HCT116 (cell line): Measurements from ENCODE around the gene BNC2. TPM values are rescaled to one million over a fixed set of nuclear protein-coding genes. Genes with fewer than 3 reads are reported as not detected.

Experiments
- ATAC-seq: fragments of 200-7000 bp; cut with Tn5 transposase; 2 replicates; pipeline ENCODE4 v1.9.1; 2020; ENCODE audit warnings: mild to moderate bottlenecking, moderate library complexity
- BruUV-seq: library from RNA; stranded (reverse); fragments of 400-500 nt; replicated peaks from 2 replicates; lab custom pipeline; 2021; lab: Mats Ljungman, UMichigan
- CTCF ChIA-PET: fragments of 300-600 bp; sonication (Branson Sonifier 250); formaldehyde crosslinking; loops from one replicate; lab custom pipeline; 2021; ENCODE audit warnings: antibody characterized with exemption; lab: Charles Lee
- POLR2A ChIA-PET: fragments of 300-600, 350-600 bp; sonication (Branson Sonifier 250); formaldehyde crosslinking; loops from one replicate; lab custom pipeline; 2021; ENCODE audit warnings: antibody characterized with exemption; lab: Charles Lee
- RAD21 ChIA-PET, 2 experiments: fragments of 300-600 bp; sonication (Branson Sonifier 250); formaldehyde crosslinking; loops; one replicate each; lab custom pipeline; 2023; ENCODE audit warnings: low total read pairs in 2 of 2; ENCODE audit not compliant: uncharacterized antibody in 2 of 2, unreplicated experiment in 2 of 2, low non-redundant PET in 1 of 2; lab: Charles Lee
- DNase-seq: peaks from one replicate; pipeline ENCODE4 v3.0.0-alpha.2; 2010; ENCODE audit warnings: low read depth, low spot score
- H2AFZ ChIP-seq: fragments of 200-600 bp; shearing (Covaris generic), sonication (generic); 2 replicates; pipeline ENCODE4 v1.6.1; 2017; ENCODE audit warnings: low read depth, mixed run types, mixed read lengths, antibody characterized with exemption, low read length; ENCODE audit not compliant: poor library complexity, severe bottlenecking
- H3K27ac ChIP-seq: 2 replicates; pipeline ENCODE4 v1.5.1; 2012; ENCODE audit warnings: low read depth, low read length
- H3K27me3 ChIP-seq: fragments of 200-600 bp; sonication (generic); 2 replicates; pipeline ENCODE4 v1.6.1; 2016; ENCODE audit warnings: mixed run types, low read length, mixed read lengths; ENCODE audit not compliant: insufficient read depth
- H3K36me3 ChIP-seq, 2 experiments: fragments of 200-500 bp in 1 of 2; fragments of 200-600 bp in 1 of 2; sonication (Bioruptor generic) in 1 of 2; sonication (generic) in 1 of 2; 2 replicates each; pipeline versions ENCODE4 v1.5.1 to v1.6.1; 2014 to 2016; ENCODE audit warnings: low read length in 2 of 2, inconsistent platforms in 1 of 2, mixed read lengths in 1 of 2, mixed run types in 1 of 2; ENCODE audit not compliant: insufficient read depth in 2 of 2, control insufficient read depth in 1 of 2
- H3K4me1 ChIP-seq, 2 experiments: fragments of 200-600 bp in 1 of 2; sonication (generic) in 1 of 2; 2 replicates each; pipeline versions ENCODE4 v1.5.1 to v1.6.1; 2012 to 2017; ENCODE audit warnings: low read length in 2 of 2, inconsistent platforms in 1 of 2, mild to moderate bottlenecking in 1 of 2, mixed read lengths in 1 of 2, mixed run types in 1 of 2, moderate library complexity in 1 of 2; ENCODE audit not compliant: insufficient read depth in 2 of 2, control insufficient read depth in 1 of 2
- H3K4me2 ChIP-seq: fragments of 200-600 bp; sonication (generic); 2 replicates; pipeline ENCODE4 v1.6.1; 2017; ENCODE audit warnings: mixed run types, low read length, mixed read lengths
- H3K4me3 ChIP-seq, 2 experiments: fragments of 200-600 bp in 1 of 2; sonication (generic) in 1 of 2; replicated peaks in 1 of 2; 2 replicates each; pipeline ENCODE4 v1.5.1; 2011 to 2016; ENCODE audit warnings: low read length in 2 of 2, control low read depth in 1 of 2, low read depth in 1 of 2, mild to moderate bottlenecking in 1 of 2, mixed read lengths in 1 of 2, mixed run types in 1 of 2
- H3K79me2 ChIP-seq: fragments of 200-600 bp; sonication (generic); 2 replicates; pipeline ENCODE4 v1.6.1; 2017; ENCODE audit warnings: mild to moderate bottlenecking, mixed run types, low read length, moderate library complexity, mixed read lengths; ENCODE audit not compliant: insufficient read depth
- H3K9ac ChIP-seq: fragments of 200-600 bp; sonication (generic); 2 replicates; pipeline ENCODE4 v1.6.1; 2016; ENCODE audit warnings: low read length, mixed read lengths
- H3K9me2 ChIP-seq: fragments of 200-600 bp; sonication (generic), shearing (Covaris generic); 2 replicates; pipeline ENCODE4 v1.6.1; 2017; ENCODE audit warnings: mixed run types, mild to moderate bottlenecking, moderate library complexity; ENCODE audit not compliant: insufficient read depth
- H3K9me3 ChIP-seq, 2 experiments: fragments of 200-500 bp in 1 of 2; fragments of 200-600 bp in 1 of 2; sonication (Bioruptor generic) in 1 of 2; sonication (generic) in 1 of 2; 2 replicates each; pipeline ENCODE4 v1.6.1; 2014 to 2017; ENCODE audit warnings: low read length in 2 of 2, mixed read lengths in 2 of 2, inconsistent platforms in 1 of 2, low read depth in 1 of 2, mild to moderate bottlenecking in 1 of 2, mixed run types in 1 of 2, moderate library complexity in 1 of 2; ENCODE audit not compliant: control insufficient read depth in 1 of 2, insufficient read depth in 1 of 2
- H4K20me1 ChIP-seq: fragments of 200-600 bp; sonication (generic), shearing (Covaris generic); 2 replicates; pipeline ENCODE4 v1.6.1; 2017; ENCODE audit warnings: mixed run types, mild to moderate bottlenecking, moderate library complexity; ENCODE audit not compliant: insufficient read depth
- CBX3 ChIP-seq: IDR thresholded peaks from 2 replicates; pipeline ENCODE4 v1.6.1; 2012; ENCODE audit warnings: low read depth
- CEBPB ChIP-seq: IDR thresholded peaks from 2 replicates; pipeline ENCODE4 v1.6.1; 2012; ENCODE audit warnings: low read depth
- EZH2 ChIP-seq: fragments of 200-600 bp; sonication (generic); IDR thresholded peaks from 2 replicates; pipeline ENCODE4 v1.6.1; 2017; ENCODE audit warnings: antibody characterized with exemption, mixed run types
- EZH2phosphoT487 ChIP-seq: fragments of 200-600 bp; IDR thresholded peaks from 2 replicates; pipeline ENCODE4 v1.6.1; 2018; ENCODE audit warnings: antibody characterized with exemption, borderline replicate concordance
- POLR2A ChIP-seq: IDR thresholded peaks from 2 replicates; pipeline ENCODE4 v1.7.0; 2011; ENCODE audit warnings: borderline replicate concordance; ENCODE audit not compliant: insufficient read depth, insufficient read length; ENCODE audit errors: extremely low read depth
- RAD21 ChIP-seq: IDR thresholded peaks from 2 replicates; pipeline ENCODE4 v1.6.1; 2012; ENCODE audit warnings: low read depth, mild to moderate bottlenecking
- SP1 ChIP-seq: IDR thresholded peaks from 2 replicates; pipeline ENCODE4 v1.6.1; 2012; ENCODE audit warnings: low read depth
- SRF ChIP-seq: IDR thresholded peaks from 2 replicates; pipeline ENCODE4 v1.6.1; 2012; ENCODE audit warnings: low read depth
- TCF7L2 ChIP-seq: IDR thresholded peaks from 2 replicates; pipeline ENCODE4 v1.7.0; 2011; ENCODE audit warnings: borderline replicate concordance, inconsistent platforms; ENCODE audit not compliant: insufficient read depth, insufficient read length; ENCODE audit errors: extremely low read depth
- YY1 ChIP-seq: IDR thresholded peaks from 2 replicates; pipeline ENCODE4 v1.6.1; 2011; ENCODE audit warnings: low read length, low read depth, moderate library complexity, mild to moderate bottlenecking; ENCODE audit not compliant: insufficient replicate concordance; ENCODE audit errors: extremely low read depth
- ZFX ChIP-seq: fragments of 450-650 bp; IDR thresholded peaks from 2 replicates; pipeline ENCODE4 v1.6.1; 2017
- intact Hi-C: fragments of 100-400 bp; cut with micrococcal nuclease; formaldehyde crosslinking; loops from 2 replicates; pipeline ENCODE4 v1.10.0; 2022
- total RNA-seq: library from RNA; stranded (reverse); gene quantifications from one replicate; pipeline ENCODE4 v1.2.1, GENCODE V29; 2021; ENCODE audit not compliant: unreplicated experiment
- TF ChIP-seq, protein P1 (sequence below): IDR thresholded peaks from 2 replicates; pipeline ENCODE4 v1.6.1; 2011; ENCODE audit warnings: mild to moderate bottlenecking, low read length, moderate library complexity; ENCODE audit not compliant: insufficient replicate concordance; ENCODE audit errors: extremely low read depth

Gene BNC2
- total RNA-seq, 1 experiment from 2014 or later = 0.37 TPM

DNA sequence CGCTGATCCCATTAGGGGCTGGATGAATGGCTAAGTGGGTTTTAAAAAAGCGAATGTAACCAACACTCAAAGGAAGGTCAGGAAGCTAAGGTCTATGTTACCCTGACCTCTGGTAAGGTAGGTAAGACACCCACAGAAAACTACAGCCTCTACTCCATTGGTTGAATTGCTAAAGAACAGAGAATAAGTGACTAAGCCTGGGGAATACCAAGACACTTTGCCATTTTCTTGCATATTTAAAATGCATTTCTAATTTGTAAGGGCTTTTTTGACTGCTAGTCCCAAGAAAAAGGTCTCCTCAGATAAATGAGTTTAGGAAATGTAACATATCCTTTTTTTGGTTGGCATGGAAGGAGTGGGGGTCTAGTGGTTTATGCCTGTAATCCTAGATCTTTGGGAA, 368.7 kb downstream of the BNC2 start:
- BruUV-seq = no TSS peak
- H3K79me2 ChIP-seq = no peaks in the 10 kb centered on the region
- H3K36me3 ChIP-seq = no peaks in the 10 kb centered on the region
- H3K4me2 ChIP-seq = no peak overlapping the region
- no peaks in the 10 kb centered on the region for H3K4me1 ChIP-seq
- intact Hi-C loops = no loop called here
- ATAC-seq (no peak), DNase-seq (no peak)
- no peak overlapping the region for H3K9ac ChIP-seq
- ChIA-PET CTCF (no interaction called here), POLR2A (no interaction called here), RAD21 (no interaction called here)
- H4K20me1 ChIP-seq = no peaks in the 10 kb centered on the region
- H3K9me2 ChIP-seq = no peaks in the 10 kb centered on the region
- TF ChIP-seq EZH2phosphoT487 (no peak), ZFX (no peak), POLR2A (no peak), RAD21 (no peak), CBX3 (no peak), YY1 (no peak), EZH2 (no peak), SP1 (no peak), SRF (no peak), CEBPB (no peak), TCF7L2 (no peak)
- TF ChIP-seq, protein P1, sequence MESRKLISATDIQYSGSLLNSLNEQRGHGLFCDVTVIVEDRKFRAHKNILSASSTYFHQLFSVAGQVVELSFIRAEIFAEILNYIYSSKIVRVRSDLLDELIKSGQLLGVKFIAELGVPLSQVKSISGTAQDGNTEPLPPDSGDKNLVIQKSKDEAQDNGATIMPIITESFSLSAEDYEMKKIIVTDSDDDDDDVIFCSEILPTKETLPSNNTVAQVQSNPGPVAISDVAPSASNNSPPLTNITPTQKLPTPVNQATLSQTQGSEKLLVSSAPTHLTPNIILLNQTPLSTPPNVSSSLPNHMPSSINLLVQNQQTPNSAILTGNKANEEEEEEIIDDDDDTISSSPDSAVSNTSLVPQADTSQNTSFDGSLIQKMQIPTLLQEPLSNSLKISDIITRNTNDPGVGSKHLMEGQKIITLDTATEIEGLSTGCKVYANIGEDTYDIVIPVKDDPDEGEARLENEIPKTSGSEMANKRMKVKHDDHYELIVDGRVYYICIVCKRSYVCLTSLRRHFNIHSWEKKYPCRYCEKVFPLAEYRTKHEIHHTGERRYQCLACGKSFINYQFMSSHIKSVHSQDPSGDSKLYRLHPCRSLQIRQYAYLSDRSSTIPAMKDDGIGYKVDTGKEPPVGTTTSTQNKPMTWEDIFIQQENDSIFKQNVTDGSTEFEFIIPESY = no peak
- H3K9me3 ChIP-seq = no peaks in the 10 kb centered on the region
- no peak overlapping the region for H3K27ac ChIP-seq
- no peak overlapping the region for H2AFZ ChIP-seq
- H3K27me3 ChIP-seq = 0 out of 2 replicates have a peak, but pooled peaks cover 18% of the 10 kb centered on the region
- H3K4me3 ChIP-seq = no peak overlapping the region
